SK-N-SH (cell line): ENCODE results near the gene GHR. TPM values are rescaled to one million over a fixed set of nuclear protein-coding genes. Genes with fewer than 3 reads are reported as not detected.
A peak's percentile ranks its signal among the peaks of the same experiment; 100 is the strongest.

Experiments used
- CTCF ChIA-PET: fragments of 300-600, 350-600 bp; formaldehyde crosslinking; extraction: SDS; loops from one replicate; lab custom pipeline; 2021; lab: Yijun Ruan, JAX
- POLR2A ChIA-PET: fragments of 350-600 bp; sonication (Branson Sonifier 250); formaldehyde crosslinking; extraction: SDS; loops from one replicate; lab custom pipeline; 2020; ENCODE audit warnings: antibody characterized with exemption, inconsistent platforms; lab: Yijun Ruan, JAX
- DNase-seq: peaks from one replicate; pipeline ENCODE4 v3.0.0; 2012
- H2AFZ ChIP-seq: fragments of 200-600 bp; sonication (generic); 2 replicates; pipeline ENCODE4 v1.8.1; 2016; ENCODE audit warnings: antibody characterized with exemption, mild to moderate bottlenecking, low read depth
- H3F3A ChIP-seq: fragments of 200-600 bp; sonication (generic); replicated peaks from 2 replicates; pipeline ENCODE3; 2016; ENCODE audit warnings: antibody characterized with exemption, mild to moderate bottlenecking; ENCODE audit not compliant: insufficient read depth
- H3K27ac ChIP-seq, 2 experiments: fragments of 200-500 bp in 1 of 2; fragments of 200-600 bp in 1 of 2; sonication (Bioruptor generic) in 1 of 2; sonication (generic), shearing (Covaris generic) in 1 of 2; 2 replicates each; pipeline versions ENCODE4 v1.5.1 to v1.6.1; 2014 to 2016; ENCODE audit warnings: low read depth in 2 of 2, inconsistent platforms in 1 of 2, low read length in 1 of 2, mild to moderate bottlenecking in 1 of 2, mixed read lengths in 1 of 2
- H3K27me3 ChIP-seq: fragments of 200-600 bp; sonication (generic), shearing (Covaris generic); 2 replicates; pipeline ENCODE4 v1.6.1; 2016; ENCODE audit warnings: mixed run types; ENCODE audit not compliant: insufficient read depth
- H3K36me3 ChIP-seq, 2 experiments: fragments of 200-500 bp in 1 of 2; fragments of 200-600 bp in 1 of 2; sonication (Bioruptor generic) in 1 of 2; sonication (generic) in 1 of 2; replicated peaks in 1 of 2; 2 replicates each; pipeline versions ENCODE3 to v1.5.1; 2014 to 2016; ENCODE audit warnings: low read length in 1 of 2, mild to moderate bottlenecking in 1 of 2; ENCODE audit not compliant: insufficient read depth in 2 of 2, control insufficient read depth in 1 of 2
- H3K4me1 ChIP-seq, 2 experiments: fragments of 200-500 bp in 1 of 2; fragments of 200-600 bp in 1 of 2; sonication (Bioruptor generic) in 1 of 2; sonication (generic), shearing (Covaris generic) in 1 of 2; 2 replicates each; pipeline versions ENCODE4 v1.5.1 to v1.6.1; 2014 to 2016; ENCODE audit warnings: low read depth in 1 of 2, low read length in 1 of 2, mixed run types in 1 of 2; ENCODE audit not compliant: insufficient read depth in 2 of 2, control insufficient read depth in 1 of 2
- H3K4me2 ChIP-seq: fragments of 200-600 bp; sonication (generic), shearing (Covaris generic); 2 replicates; pipeline ENCODE4 v1.6.1; 2017; ENCODE audit warnings: mixed run types
- H3K4me3 ChIP-seq, 2 experiments: fragments of 200-500 bp in 1 of 2; fragments of 200-600 bp in 1 of 2; sonication (Bioruptor generic) in 1 of 2; sonication (generic), shearing (Covaris generic) in 1 of 2; 2 replicates each; pipeline versions ENCODE4 v1.5.1 to v1.8.1; 2014 to 2016; ENCODE audit warnings: low read depth in 2 of 2, inconsistent platforms in 1 of 2, low read length in 1 of 2, mild to moderate bottlenecking in 1 of 2, mixed read lengths in 1 of 2, moderate library complexity in 1 of 2
- H3K79me2 ChIP-seq: fragments of 200-600 bp; sonication (generic); 2 replicates; pipeline ENCODE4 v1.8.1; 2017; ENCODE audit warnings: mild to moderate bottlenecking; ENCODE audit not compliant: insufficient read depth
- H3K9ac ChIP-seq: fragments of 200-600 bp; sonication (generic); 2 replicates; pipeline ENCODE4 v1.6.1; 2017; ENCODE audit warnings: mixed run types
- H3K9me2 ChIP-seq: fragments of 200-600 bp; sonication (generic); 2 replicates; pipeline ENCODE4 v1.6.1; 2017; ENCODE audit warnings: mixed run types
- H3K9me3 ChIP-seq: fragments of 200-600 bp; sonication (generic); 2 replicates; pipeline ENCODE4 v1.6.1; 2017; ENCODE audit warnings: mixed run types, mild to moderate bottlenecking, moderate library complexity
- H4K20me1 ChIP-seq: fragments of 200-600 bp; sonication (generic); 2 replicates; pipeline ENCODE4 v1.6.1; 2017; ENCODE audit warnings: mild to moderate bottlenecking, mixed run types; ENCODE audit not compliant: insufficient read depth
- CHD2 ChIP-seq: fragments of 150-350 bp; IDR thresholded peaks from 2 replicates; pipeline ENCODE4 v1.6.1; 2018; ENCODE audit warnings: low read length; ENCODE audit not compliant: partially characterized antibody
- CTCF ChIP-seq: fragments of 200-600 bp; sonication (generic); IDR thresholded peaks from 2 replicates; pipeline ENCODE4 v1.6.1; 2017; ENCODE audit warnings: antibody characterized with exemption, mild to moderate bottlenecking, moderate library complexity
- EZH2phosphoT487 ChIP-seq: fragments of 200-600 bp; sonication (generic); IDR thresholded peaks from 2 replicates; pipeline ENCODE4 v1.6.1; 2017; ENCODE audit warnings: low read depth, mixed run types, mild to moderate bottlenecking, antibody characterized with exemption, moderate library complexity, borderline replicate concordance
- MEF2A ChIP-seq: IDR thresholded peaks from 2 replicates; pipeline ENCODE4 v1.4.0; 2012; ENCODE audit warnings: low read depth, borderline replicate concordance
- RAD21 ChIP-seq: IDR thresholded peaks from 2 replicates; pipeline ENCODE4 v1.6.1; 2012; ENCODE audit warnings: mild to moderate bottlenecking, low read length
- USF1 ChIP-seq: IDR thresholded peaks from 2 replicates; pipeline ENCODE4 v1.4.0; 2012; ENCODE audit warnings: low read depth, borderline replicate concordance
- ZBTB33 ChIP-seq: IDR thresholded peaks from 2 replicates; pipeline ENCODE4 v1.4.0; 2012; ENCODE audit warnings: low read depth, borderline replicate concordance
- WGBS: methylation state at CpG from one replicate; pipeline ENCODE4 v1.1.6; 2017; ENCODE audit warnings: low lambda C conversion rate; 5-methylcytosine and 5-hydroxymethylcytosine counted together
- polyA plus RNA-seq, 3 experiments: library from polyadenylated mRNA; depleted of rRNA; stranded (reverse); fragments of >200 nt; gene quantifications; 2 replicates each; pipeline ENCODE4 v1.2.3, GENCODE V29; 2012

GHR gene
- polyA plus RNA-seq, 1 of the 3 experiments (the other 2 are of a cell fraction): 0.03 TPM

GRCh38 chr5:42745426-42745825, 322.2 kb downstream of the GHR start:
- ChIA-PET POLR2A (no interaction called here), CTCF (interaction anchor here (0.6 to 1.5 kb wide), 8 partner anchors 9 to 162 kb away, joined by 3 to 8 read pairs (median 3); no protein-coding TSS in a partner anchor)
- DNase-seq: no peak

More at GRCh38 chr5:42745426-42745825, 322.2 kb downstream of the GHR start:
- H3K4me3 ChIP-seq: no peak overlapping the region
- H3K9ac ChIP-seq: no peak overlapping the region
- WGBS: 15% methylated on average over 4 of the region's 4 CpGs
- no peaks in the 10 kb centered on the region for H3K36me3 ChIP-seq
- H2AFZ ChIP-seq: no peak overlapping the region
- peaks cover 6% of the 10 kb centered on the region for H3F3A ChIP-seq
- H3K27me3 ChIP-seq: no peaks in the 10 kb centered on the region
- no peak overlapping the region for H3K4me2 ChIP-seq
- no peaks in the 10 kb centered on the region for H4K20me1 ChIP-seq
- no peaks in the 10 kb centered on the region for H3K9me3 ChIP-seq
- no peaks in the 10 kb centered on the region for H3K9me2 ChIP-seq
- no peaks in the 10 kb centered on the region for H3K4me1 ChIP-seq
- H3K27ac ChIP-seq: no peak overlapping the region
- peak; percentile 54 for TF ChIP-seq CTCF
- no peak for TF ChIP-seq EZH2phosphoT487
- TF ChIP-seq MEF2A: no peak
- TF ChIP-seq CHD2: no peak
- no peak for TF ChIP-seq ZBTB33
- no peak for TF ChIP-seq USF1
- 0 out of 2 replicates have a peak, but pooled peaks have one; percentile 9 for TF ChIP-seq RAD21
- TF ChIP-seq, all 33 proteins: peak for 2
- no peaks in the 10 kb centered on the region for H3K79me2 ChIP-seq
